OCI-LY7 (cell line): ENCODE results near the gene TGM5. TPM values are rescaled to one million over a fixed set of nuclear protein-coding genes. Genes with fewer than 3 reads are reported as not detected.

Experiments
- BruUV-seq: library from RNA; stranded (reverse); fragments of 400-500 nt; replicated peaks from 2 replicates; lab custom pipeline; 2021; lab: Mats Ljungman, UMichigan
- CTCF ChIA-PET: fragments of 300-600 bp; sonication (Branson Sonifier 250); formaldehyde crosslinking; loops from one replicate; lab custom pipeline; 2022; ENCODE audit warnings: antibody characterized with exemption; ENCODE audit not compliant: unreplicated experiment; lab: Charles Lee
- POLR2A ChIA-PET: fragments of 300-600 bp; sonication (Branson Sonifier 250); formaldehyde crosslinking; loops from one replicate; lab custom pipeline; 2022; ENCODE audit warnings: antibody characterized with exemption; lab: Charles Lee
- DNase-seq: peaks from one replicate; pipeline ENCODE4 v3.0.0-alpha.2; 2015; ENCODE audit warnings: low spot score
- H2AFZ ChIP-seq: fragments of 200-600 bp; sonication (generic), shearing (Covaris generic); 2 replicates; pipeline ENCODE4 v1.6.1; 2014; ENCODE audit warnings: mild to moderate bottlenecking, antibody characterized with exemption, low read length, moderate library complexity
- H3K27ac ChIP-seq: fragments of 200-600 bp; sonication (generic); 2 replicates; pipeline ENCODE4 v1.5.1; 2014; ENCODE audit warnings: mixed run types, low read depth, mild to moderate bottlenecking, moderate library complexity, low read length, inconsistent platforms; ENCODE audit not compliant: poor library complexity, severe bottlenecking
- H3K36me3 ChIP-seq: fragments of 200-600 bp; sonication (generic); 2 replicates; pipeline ENCODE4 v1.6.1; 2014; ENCODE audit warnings: mild to moderate bottlenecking, antibody characterized with exemption, low read length, moderate library complexity, mixed read lengths; ENCODE audit not compliant: insufficient read depth
- H3K4me1 ChIP-seq: fragments of 200-600 bp; sonication (generic); 2 replicates; pipeline ENCODE4 v1.5.1; 2014; ENCODE audit warnings: mild to moderate bottlenecking, low read length; ENCODE audit not compliant: insufficient read depth, poor library complexity, severe bottlenecking
- H3K4me2 ChIP-seq: fragments of 200-600 bp; sonication (generic); 2 replicates; pipeline ENCODE4 v1.6.1; 2014; ENCODE audit warnings: mild to moderate bottlenecking, low read length
- H3K4me3 ChIP-seq: fragments of 200-600 bp; sonication (generic); 2 replicates; pipeline ENCODE4 v1.5.1; 2014; ENCODE audit warnings: mild to moderate bottlenecking, low read depth, low read length; ENCODE audit not compliant: poor library complexity, severe bottlenecking
- H3K79me2 ChIP-seq: fragments of 200-600 bp; sonication (generic); 2 replicates; pipeline ENCODE4 v1.6.1; 2016; ENCODE audit warnings: low read depth, mild to moderate bottlenecking, low read length, moderate library complexity, mixed read lengths; ENCODE audit not compliant: insufficient read depth
- H3K9me2 ChIP-seq: fragments of 200-600 bp; sonication (generic); 2 replicates; pipeline ENCODE4 v1.6.1; 2016; ENCODE audit warnings: mild to moderate bottlenecking, low read length, mixed read lengths; ENCODE audit not compliant: insufficient read depth
- H3K9me3 ChIP-seq: fragments of 200-600 bp; sonication (generic); 2 replicates; pipeline ENCODE4 v1.6.1; 2014; ENCODE audit warnings: mild to moderate bottlenecking, mixed run types, low read length, mixed read lengths
- H4K20me1 ChIP-seq: fragments of 200-600 bp; sonication (generic); 2 replicates; pipeline ENCODE4 v1.6.1; 2014; ENCODE audit warnings: mild to moderate bottlenecking, antibody characterized with exemption, low read length, moderate library complexity, mixed read lengths; ENCODE audit not compliant: insufficient read depth
- CTCF ChIP-seq: fragments of 200-600 bp; sonication (generic); conservative IDR thresholded peaks from 2 replicates; pipeline ENCODE4 v1.5.1; 2014; ENCODE audit warnings: mild to moderate bottlenecking, antibody characterized with exemption, low read length, moderate library complexity, mixed read lengths
- EZH2phosphoT487 ChIP-seq: fragments of 200-600 bp; sonication (generic); IDR thresholded peaks from 2 replicates; pipeline ENCODE4 v1.6.1; 2018; ENCODE audit warnings: low read depth, borderline replicate concordance, mild to moderate bottlenecking, mixed run types, antibody characterized with exemption, low read length, moderate library complexity, mixed read lengths
- intact Hi-C: fragments of 100-400 bp; cut with micrococcal nuclease; formaldehyde crosslinking; loops from one replicate; pipeline ENCODE4 v1.10.0; 2022; ENCODE audit not compliant: unreplicated experiment
- total RNA-seq, 2 experiments: library from RNA; depleted of rRNA in 1 of 2; stranded (reverse); fragments of >200 nt in 1 of 2; shearing (Covaris generic) in 1 of 2; gene quantifications; 2 replicates each; pipeline ENCODE4 v1.2.3, GENCODE V29; 2014 to 2022

TGM5 gene
- total RNA-seq, 2 experiments from 2014 or later: not detected

GRCh38 chr15:43204016-43204901 is 62.5 kb downstream of the TGM5 start:
- TF ChIP-seq EZH2phosphoT487 (no peak), CTCF (peak; percentile 86)
- POLR2A ChIA-PET: interaction anchor here (0.6 to 1.4 kb wide), 5 partner anchors 9 to 501 kb away, joined by 3 to 10 read pairs (median 5); no protein-coding TSS in a partner anchor
- BruUV-seq: no TSS peak
- H3K36me3 ChIP-seq: no peaks in the 10 kb centered on the region
- H4K20me1 ChIP-seq: no peaks in the 10 kb centered on the region
- no peaks in the 10 kb centered on the region for H3K79me2 ChIP-seq
- no peak overlapping the region for H2AFZ ChIP-seq
- H3K4me3 ChIP-seq: no peak overlapping the region
- intact Hi-C loops: no loop called here
- no peak overlapping the region for H3K27ac ChIP-seq
- H3K4me2 ChIP-seq: no peak overlapping the region
- DNase-seq: peak; percentile 62
- no peaks in the 10 kb centered on the region for H3K9me2 ChIP-seq
- H3K9me3 ChIP-seq: no peaks in the 10 kb centered on the region
- no peaks in the 10 kb centered on the region for H3K4me1 ChIP-seq
- CTCF ChIA-PET: interaction anchor here (1.3 kb wide), 1 partner anchor 10 kb away, joined by 4 read pairs; no protein-coding TSS in a partner anchor

- H3K79me2 ChIP-seq: no peaks in the 10 kb centered on the region
- BruUV-seq: no TSS peak
- intact Hi-C loops: no loop called here
- H3K4me1 ChIP-seq: no peaks in the 10 kb centered on the region
- no peak overlapping the region for H2AFZ ChIP-seq
- no peak overlapping the region for H3K4me3 ChIP-seq
- TF ChIP-seq CTCF: no peak
- TF ChIP-seq EZH2phosphoT487: no peak
- H3K9me3 ChIP-seq: no peaks in the 10 kb centered on the region
- POLR2A ChIA-PET: no interaction called here
- no peak overlapping the region for H3K27ac ChIP-seq
- DNase-seq: no peak
- no peaks in the 10 kb centered on the region for H4K20me1 ChIP-seq
- H3K9me2 ChIP-seq: no peaks in the 10 kb centered on the region
- H3K36me3 ChIP-seq: peaks cover 20% of the 10 kb centered on the region
- CTCF ChIA-PET: no interaction called here
- no peak overlapping the region for H3K4me2 ChIP-seq
These were observed 66.7 kb downstream of the TGM5 start for GRCh38 chr15:43199945-43200488.
